Neural cell (in vitro differentiated cells): ENCODE measurements around the gene SLC25A34. TPM values are rescaled to one million over a fixed set of nuclear protein-coding genes. Genes with fewer than 3 reads are reported as not detected.

Experiments
- H2AFZ ChIP-seq: fragments of 200-600, 300-800 bp; sonication (generic), shearing (Covaris generic); 2 replicates; pipeline ENCODE4 v1.6.0; 2014; ENCODE audit warnings: low read depth, mild to moderate bottlenecking, antibody characterized with exemption, low read length, moderate library complexity
- H3F3A ChIP-seq: fragments of 200-600 bp; shearing (Covaris generic); 2 replicates; pipeline ENCODE4 v1.6.1; 2016; ENCODE audit warnings: mild to moderate bottlenecking, moderate library complexity, mixed read lengths, antibody characterized with exemption, low read length; ENCODE audit not compliant: insufficient read depth, poor library complexity, severe bottlenecking
- H3K27ac ChIP-seq: fragments of 200-600, 300-800 bp; sonication (generic), shearing (Covaris generic); 2 replicates; pipeline ENCODE4 v1.5.1; 2014; ENCODE audit warnings: mild to moderate bottlenecking, low read length, moderate library complexity
- H3K27me3 ChIP-seq: fragments of 300-800, 200-600 bp; sonication (generic), shearing (Covaris generic); 2 replicates; pipeline ENCODE4 v1.6.0; 2014; ENCODE audit warnings: mild to moderate bottlenecking, low read depth, low read length, moderate library complexity; ENCODE audit not compliant: insufficient read depth
- H3K36me3 ChIP-seq: fragments of 300-800, 200-600 bp; sonication (generic), shearing (Covaris generic); 2 replicates; pipeline ENCODE4 v1.5.1; 2014; ENCODE audit warnings: mild to moderate bottlenecking, antibody characterized with exemption, low read length, moderate library complexity; ENCODE audit not compliant: insufficient read depth
- H3K4me2 ChIP-seq: fragments of 300-800, 200-600 bp; sonication (generic), shearing (Covaris generic); 2 replicates; pipeline ENCODE4 v1.6.0; 2014; ENCODE audit warnings: mild to moderate bottlenecking, low read length
- H3K4me3 ChIP-seq: fragments of 300-800, 200-600 bp; sonication (generic), shearing (Covaris generic); 2 replicates; pipeline ENCODE4 v1.5.1; 2014; ENCODE audit warnings: mild to moderate bottlenecking, low read length, moderate library complexity
- H3K79me2 ChIP-seq: fragments of 200-600 bp; shearing (Covaris generic); replicated peaks from 2 replicates; pipeline ENCODE4 v1.6.0; 2014; ENCODE audit warnings: mild to moderate bottlenecking, low read length, moderate library complexity; ENCODE audit not compliant: insufficient read depth
- H3K9ac ChIP-seq: fragments of 300-800, 200-600 bp; sonication (generic), shearing (Covaris generic); 2 replicates; pipeline ENCODE4 v1.6.1; 2016; ENCODE audit warnings: mild to moderate bottlenecking, low read length, mixed read lengths
- H3K9me2 ChIP-seq: fragments of 200-600 bp; shearing (Covaris generic); 2 replicates; pipeline ENCODE4 v1.6.1; 2016; ENCODE audit warnings: mild to moderate bottlenecking, low read length, mixed read lengths; ENCODE audit not compliant: insufficient read depth
- H3K9me3 ChIP-seq: fragments of 200-600, 300-800 bp; sonication (generic), shearing (Covaris generic); 2 replicates; pipeline ENCODE4 v1.6.1; 2016; ENCODE audit warnings: mild to moderate bottlenecking, mixed run types, low read length, moderate library complexity, mixed read lengths
- H4K20me1 ChIP-seq: fragments of 200-600 bp; shearing (Covaris generic); 2 replicates; pipeline ENCODE4 v1.6.1; 2016; ENCODE audit warnings: mild to moderate bottlenecking, mixed run types; ENCODE audit not compliant: insufficient read depth
- CTCF ChIP-seq: fragments of 450-650 bp; IDR thresholded peaks from 2 replicates; pipeline ENCODE4 v1.5.1; 2014; ENCODE audit warnings: antibody characterized with exemption, mild to moderate bottlenecking, moderate library complexity; ENCODE audit not compliant: poor library complexity, severe bottlenecking
- EZH2 ChIP-seq: fragments of 200-600, 300-800 bp; shearing (Covaris generic), sonication (generic); IDR thresholded peaks from 2 replicates; pipeline ENCODE4 v1.6.1; 2014; ENCODE audit warnings: antibody characterized with exemption, low read length, borderline replicate concordance, mild to moderate bottlenecking; ENCODE audit not compliant: insufficient read depth, poor library complexity, severe bottlenecking
- MXI1 ChIP-seq: fragments of 450-650 bp; conservative IDR thresholded peaks from 2 replicates; pipeline ENCODE4 v1.6.1; 2014; ENCODE audit warnings: antibody characterized with exemption, mild to moderate bottlenecking; ENCODE audit not compliant: poor library complexity, severe bottlenecking
- RAD21 ChIP-seq: fragments of 450-650 bp; conservative IDR thresholded peaks from 2 replicates; pipeline ENCODE4 v1.6.1; 2014; ENCODE audit warnings: antibody characterized with exemption, mild to moderate bottlenecking, moderate library complexity
- TAF1 ChIP-seq: IDR thresholded peaks from 2 replicates; pipeline ENCODE4 v1.6.1; 2012; ENCODE audit warnings: low read depth
- polyA plus RNA-seq: library from polyadenylated mRNA; depleted of rRNA; stranded (reverse); fragments of >200 nt; gene quantifications from 2 replicates; pipeline ENCODE4 v1.2.3, GENCODE V29; 2014
- TF ChIP-seq, protein P1 (sequence below): IDR thresholded peaks from 2 replicates; pipeline ENCODE4 v1.6.1; 2012; ENCODE audit warnings: borderline replicate concordance

Gene SLC25A34
- polyA plus RNA-seq, 1 donor from 2014 or later = 5.4 TPM

DNA sequence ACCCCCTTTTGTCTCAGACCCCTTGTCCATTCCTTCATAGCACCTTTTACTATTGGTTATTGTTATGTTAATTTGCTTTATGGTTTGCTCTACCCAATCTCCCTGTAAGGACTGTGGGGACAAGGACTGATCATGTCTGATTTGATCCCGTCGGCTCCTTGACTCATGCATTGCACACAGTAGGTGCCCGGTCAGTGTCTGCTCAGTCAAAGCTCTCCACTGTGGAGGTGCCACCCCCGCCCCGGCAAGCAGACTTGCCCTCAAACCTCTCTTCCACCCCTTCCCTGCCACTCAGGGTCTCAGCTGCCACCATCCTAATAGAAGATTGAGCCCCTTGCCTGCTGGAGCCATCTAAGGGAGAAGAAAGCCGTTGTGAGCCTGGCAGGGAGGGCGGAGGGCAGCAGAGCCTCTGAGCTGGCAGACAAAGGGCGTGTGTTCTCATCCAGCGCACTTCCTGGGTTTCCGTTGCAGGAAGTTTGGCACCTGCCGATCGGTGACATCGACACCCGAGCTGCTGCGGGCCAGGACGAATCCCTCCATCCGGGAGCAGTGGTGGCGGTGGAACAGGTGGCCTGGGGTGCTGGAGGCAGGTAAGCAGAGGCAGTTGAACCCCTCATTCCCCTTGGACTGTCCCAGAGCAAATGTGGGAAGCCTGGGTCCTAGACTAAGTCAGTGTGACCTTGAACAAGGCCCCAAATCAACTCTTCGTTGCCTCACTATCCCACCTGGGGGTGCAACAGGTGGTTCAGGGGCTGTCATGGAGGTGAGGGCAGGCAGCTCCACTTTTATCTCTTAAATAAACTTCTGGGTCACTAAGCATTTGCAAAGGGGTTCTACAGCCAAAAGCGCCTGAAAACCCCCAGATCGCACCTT is 20.3 kb downstream of the SLC25A34 start:
- TF ChIP-seq RAD21 = no peak
- TF ChIP-seq TAF1 = no peak
- TF ChIP-seq, protein P1, sequence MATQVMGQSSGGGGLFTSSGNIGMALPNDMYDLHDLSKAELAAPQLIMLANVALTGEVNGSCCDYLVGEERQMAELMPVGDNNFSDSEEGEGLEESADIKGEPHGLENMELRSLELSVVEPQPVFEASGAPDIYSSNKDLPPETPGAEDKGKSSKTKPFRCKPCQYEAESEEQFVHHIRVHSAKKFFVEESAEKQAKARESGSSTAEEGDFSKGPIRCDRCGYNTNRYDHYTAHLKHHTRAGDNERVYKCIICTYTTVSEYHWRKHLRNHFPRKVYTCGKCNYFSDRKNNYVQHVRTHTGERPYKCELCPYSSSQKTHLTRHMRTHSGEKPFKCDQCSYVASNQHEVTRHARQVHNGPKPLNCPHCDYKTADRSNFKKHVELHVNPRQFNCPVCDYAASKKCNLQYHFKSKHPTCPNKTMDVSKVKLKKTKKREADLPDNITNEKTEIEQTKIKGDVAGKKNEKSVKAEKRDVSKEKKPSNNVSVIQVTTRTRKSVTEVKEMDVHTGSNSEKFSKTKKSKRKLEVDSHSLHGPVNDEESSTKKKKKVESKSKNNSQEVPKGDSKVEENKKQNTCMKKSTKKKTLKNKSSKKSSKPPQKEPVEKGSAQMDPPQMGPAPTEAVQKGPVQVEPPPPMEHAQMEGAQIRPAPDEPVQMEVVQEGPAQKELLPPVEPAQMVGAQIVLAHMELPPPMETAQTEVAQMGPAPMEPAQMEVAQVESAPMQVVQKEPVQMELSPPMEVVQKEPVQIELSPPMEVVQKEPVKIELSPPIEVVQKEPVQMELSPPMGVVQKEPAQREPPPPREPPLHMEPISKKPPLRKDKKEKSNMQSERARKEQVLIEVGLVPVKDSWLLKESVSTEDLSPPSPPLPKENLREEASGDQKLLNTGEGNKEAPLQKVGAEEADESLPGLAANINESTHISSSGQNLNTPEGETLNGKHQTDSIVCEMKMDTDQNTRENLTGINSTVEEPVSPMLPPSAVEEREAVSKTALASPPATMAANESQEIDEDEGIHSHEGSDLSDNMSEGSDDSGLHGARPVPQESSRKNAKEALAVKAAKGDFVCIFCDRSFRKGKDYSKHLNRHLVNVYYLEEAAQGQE = no peak
- no peak for TF ChIP-seq EZH2
- TF ChIP-seq CTCF = no peak
- no peak overlapping the region for H3K4me3 ChIP-seq
- H3K36me3 ChIP-seq = no peaks in the 10 kb centered on the region
- H3K9me2 ChIP-seq = no peaks in the 10 kb centered on the region
- H3K4me2 ChIP-seq = no peak overlapping the region
- peaks cover 6% of the 10 kb centered on the region for H3K79me2 ChIP-seq
- no peaks in the 10 kb centered on the region for H3F3A ChIP-seq
- peaks cover 15% of the 10 kb centered on the region for H3K27me3 ChIP-seq
- H3K9ac ChIP-seq = no peak overlapping the region
- H3K27ac ChIP-seq = no peak overlapping the region
- no peaks in the 10 kb centered on the region for H3K9me3 ChIP-seq
- H2AFZ ChIP-seq = no peak overlapping the region
- H4K20me1 ChIP-seq = no peaks in the 10 kb centered on the region

DNA sequence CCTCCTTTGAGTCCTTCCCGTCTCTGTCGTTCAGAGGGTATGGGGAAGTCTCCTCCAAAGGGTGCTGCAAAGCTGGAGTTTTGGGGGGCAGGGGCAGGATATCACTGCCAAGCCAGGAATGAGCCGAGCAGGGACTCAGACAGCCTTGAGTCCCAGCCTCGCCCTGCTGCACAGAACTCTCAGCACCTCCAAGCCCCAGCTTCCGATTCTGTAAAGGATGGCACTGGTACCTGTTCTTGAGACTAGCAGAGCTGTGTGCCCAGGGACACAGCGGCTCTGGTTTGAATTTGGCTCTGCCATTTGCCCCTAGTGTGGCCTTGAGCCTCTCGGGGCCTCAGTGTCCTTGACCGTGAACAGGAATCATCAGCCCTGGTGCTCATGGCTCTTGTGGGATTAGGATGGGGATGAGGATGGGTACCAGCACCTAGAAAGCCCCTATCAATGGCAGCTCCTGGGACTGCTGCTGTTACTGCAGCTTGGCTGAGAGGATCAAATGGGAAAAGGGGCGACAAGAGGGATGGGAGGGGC is 21.0 kb downstream of the SLC25A34 start:
- H3K9ac ChIP-seq = peak overlapping the region; percentile 85
- no peaks in the 10 kb centered on the region for H4K20me1 ChIP-seq
- TF ChIP-seq, protein P1 = no peak
- TF ChIP-seq MXI1 = no peak
- no peak overlapping the region for H3K27ac ChIP-seq
- peaks cover 15% of the 10 kb centered on the region for H3K27me3 ChIP-seq
- H3K79me2 ChIP-seq = peaks cover 6% of the 10 kb centered on the region
- no peaks in the 10 kb centered on the region for H3K9me2 ChIP-seq
- peak overlapping the region; percentile 84 for H3K4me3 ChIP-seq
- H3F3A ChIP-seq = no peaks in the 10 kb centered on the region
- H3K4me2 ChIP-seq = no peak overlapping the region
- H3K36me3 ChIP-seq = no peaks in the 10 kb centered on the region
- no peak overlapping the region for H2AFZ ChIP-seq
- H3K9me3 ChIP-seq = no peaks in the 10 kb centered on the region
